IMR-90 (cell line): Measurements from ENCODE around the gene WDR90.

Source experiments
- CTCF ChIP-seq: conservative IDR thresholded peaks from 2 replicates; pipeline ENCODE4 v1.5.1; 2012; ENCODE audit warnings: mild to moderate bottlenecking, low read depth, low read length, improper control_type of control experiment
- NFE2L2 ChIP-seq: fragments of 150-350 bp; IDR thresholded peaks from 2 replicates; pipeline ENCODE4 v1.6.1; 2016; ENCODE audit warnings: low read depth, mild to moderate bottlenecking, low read length

- TF ChIP-seq NFE2L2 = no peak
- no peak for TF ChIP-seq CTCF
These were observed 26.3 kb upstream of the WDR90 start for GRCh38 chr16:622920-623280.
